Ovary (tissue), 3 donors: ENCODE results near the gene COL13A1.

Source experiments
- EP300 ChIP-seq: sonication (generic); formaldehyde crosslinking; IDR thresholded peaks from one replicate; pipeline ENCODE4 v1.6.1; 2017; ENCODE audit warnings: antibody characterized with exemption
- POLR2A ChIP-seq: fragments of 450-650 bp; IDR thresholded peaks from one replicate; pipeline ENCODE4 v1.6.1; 2017; ENCODE audit warnings: antibody characterized with exemption, mild to moderate bottlenecking, moderate library complexity
- TF ChIP-seq, protein P1 (sequence below), 3 donors: fragments of 450-650 bp in 2 of 3; fragments of 200-600 bp in 1 of 3; IDR thresholded peaks; one replicate each; pipeline versions ENCODE4 v1.5.1 to v1.8.0; 2016 to 2022; ENCODE audit warnings: antibody characterized with exemption in 3 of 3, mild to moderate bottlenecking in 1 of 3
- donor health status: DM: no; HTN: no; CAD: no.

DNA sequence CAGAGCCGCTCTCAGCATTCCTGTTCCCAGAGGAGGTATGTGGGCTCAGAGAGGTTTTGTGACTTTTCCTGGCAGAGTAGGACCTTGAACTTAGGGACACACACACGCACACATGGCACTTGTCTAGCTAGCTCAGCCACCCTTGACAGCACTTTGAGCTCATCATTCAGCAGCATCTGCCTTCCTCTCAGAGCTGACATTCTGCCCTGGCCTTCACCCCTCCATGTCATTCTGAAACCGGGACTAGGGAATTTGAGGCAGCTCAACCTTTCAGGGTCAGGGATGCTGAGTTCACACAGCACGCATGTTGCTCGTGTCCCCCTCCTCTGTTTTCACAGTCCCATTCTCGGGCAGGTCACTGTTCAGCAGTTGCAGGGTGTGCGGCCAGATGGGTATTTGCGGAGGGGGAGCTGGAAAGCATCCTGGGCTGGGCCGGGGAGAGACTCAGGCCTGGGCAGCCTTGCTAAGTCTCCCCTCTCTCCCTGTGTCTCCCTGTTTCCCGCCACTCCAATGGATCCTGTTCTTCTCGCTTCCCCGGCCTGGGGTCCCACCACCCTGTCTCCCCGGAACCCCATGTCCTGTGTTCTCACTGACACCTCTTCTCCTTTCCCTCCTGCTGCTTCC lies 78.0 kb downstream of the COL13A1 start:
- TF ChIP-seq POLR2A (no peak), EP300 (no peak)
- TF ChIP-seq, protein P1, sequence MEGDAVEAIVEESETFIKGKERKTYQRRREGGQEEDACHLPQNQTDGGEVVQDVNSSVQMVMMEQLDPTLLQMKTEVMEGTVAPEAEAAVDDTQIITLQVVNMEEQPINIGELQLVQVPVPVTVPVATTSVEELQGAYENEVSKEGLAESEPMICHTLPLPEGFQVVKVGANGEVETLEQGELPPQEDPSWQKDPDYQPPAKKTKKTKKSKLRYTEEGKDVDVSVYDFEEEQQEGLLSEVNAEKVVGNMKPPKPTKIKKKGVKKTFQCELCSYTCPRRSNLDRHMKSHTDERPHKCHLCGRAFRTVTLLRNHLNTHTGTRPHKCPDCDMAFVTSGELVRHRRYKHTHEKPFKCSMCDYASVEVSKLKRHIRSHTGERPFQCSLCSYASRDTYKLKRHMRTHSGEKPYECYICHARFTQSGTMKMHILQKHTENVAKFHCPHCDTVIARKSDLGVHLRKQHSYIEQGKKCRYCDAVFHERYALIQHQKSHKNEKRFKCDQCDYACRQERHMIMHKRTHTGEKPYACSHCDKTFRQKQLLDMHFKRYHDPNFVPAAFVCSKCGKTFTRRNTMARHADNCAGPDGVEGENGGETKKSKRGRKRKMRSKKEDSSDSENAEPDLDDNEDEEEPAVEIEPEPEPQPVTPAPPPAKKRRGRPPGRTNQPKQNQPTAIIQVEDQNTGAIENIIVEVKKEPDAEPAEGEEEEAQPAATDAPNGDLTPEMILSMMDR (IDR thresholded peaks at IDR 0.05): no peak
